Duodenal mucosa (tissue), 2 donors: ENCODE data around the gene PAQR5.

Experiments
- H3K27ac ChIP-seq: one replicate; pipeline ENCODE4 v1.7.0; 2013; ENCODE audit warnings: low read depth, low read length
- H3K27me3 ChIP-seq, 2 donors: one replicate each; pipeline ENCODE4 v1.7.0; 2013; ENCODE audit warnings: low read length in 2 of 2, control low read depth in 1 of 2; ENCODE audit not compliant: insufficient read depth in 2 of 2, control insufficient read depth in 1 of 2
- H3K36me3 ChIP-seq, 2 donors: one replicate each; pipeline ENCODE4 v1.7.0; 2013; ENCODE audit warnings: low read length in 2 of 2, control low read depth in 1 of 2; ENCODE audit not compliant: insufficient read depth in 2 of 2, control insufficient read depth in 1 of 2
- H3K4me1 ChIP-seq, 2 donors: one replicate each; pipeline ENCODE4 v1.7.0; 2013; ENCODE audit warnings: low read length in 2 of 2, control low read depth in 1 of 2; ENCODE audit not compliant: insufficient read depth in 2 of 2, control insufficient read depth in 1 of 2
- H3K4me3 ChIP-seq, 2 donors: one replicate each; pipeline ENCODE4 v1.7.0; 2013; ENCODE audit warnings: low read length in 2 of 2, low read depth in 1 of 2
- H3K9ac ChIP-seq, 2 donors: one replicate each; pipeline ENCODE4 v1.7.0; 2013; ENCODE audit warnings: low read length in 2 of 2, low read depth in 1 of 2
- H3K9me3 ChIP-seq, 2 donors: one replicate each; pipeline ENCODE4 v1.7.0; 2013; ENCODE audit warnings: low read length in 2 of 2, control low read depth in 1 of 2; ENCODE audit not compliant: control insufficient read depth in 1 of 2

PAQR5 gene

GRCh38 chr15:69388260-69388705, 89.6 kb downstream of the PAQR5 start:
- Histone ChIP-seq H3K9ac (no peak overlapping the region), H3K4me1 (peaks cover 0 to 2% of the 10 kb centered on the region in 2 donors), H3K36me3 (peaks cover 0 to 5% of the 10 kb centered on the region in 2 donors), H3K27ac (no peak overlapping the region), H3K27me3 (no peaks in the 10 kb centered on the region), H3K4me3 (no peak overlapping the region), H3K9me3 (no peaks in the 10 kb centered on the region)

- Histone ChIP-seq H3K9me3 (no peaks in the 10 kb centered on the region), H3K9ac (no peak overlapping the region), H3K4me1 (peaks cover 0 to 2% of the 10 kb centered on the region in 2 donors), H3K4me3 (no peak overlapping the region), H3K36me3 (peaks cover 0 to 5% of the 10 kb centered on the region in 2 donors), H3K27me3 (no peaks in the 10 kb centered on the region), H3K27ac (no peak overlapping the region)
Observed at GRCh38 chr15:69389426-69389825, 90.7 kb downstream of the PAQR5 start.

GRCh38 chr15:69390575-69390974, 91.9 kb downstream of the PAQR5 start:
- Histone ChIP-seq H3K4me1 (peaks cover 0 to 2% of the 10 kb centered on the region in 2 donors), H3K27me3 (peaks cover 0 to 3% of the 10 kb centered on the region in 2 donors), H3K36me3 (peaks cover 0 to 5% of the 10 kb centered on the region in 2 donors), H3K4me3 (no peak overlapping the region), H3K27ac (no peak overlapping the region), H3K9ac (no peak overlapping the region), H3K9me3 (no peaks in the 10 kb centered on the region)

- peaks cover 0 to under 1% of the 10 kb centered on the region in 2 donors for H3K36me3 ChIP-seq
- no peaks in the 10 kb centered on the region for H3K9me3 ChIP-seq
- H3K27me3 ChIP-seq: peaks cover 0 to 3% of the 10 kb centered on the region in 2 donors
- H3K9ac ChIP-seq: no peak overlapping the region
- H3K4me3 ChIP-seq: no peak overlapping the region
- H3K4me1 ChIP-seq: peaks cover 0 to 2% of the 10 kb centered on the region in 2 donors
- no peak overlapping the region for H3K27ac ChIP-seq
Observed at GRCh38 chr15:69391046-69391757, 92.5 kb downstream of the PAQR5 start.

- H3K9me3 ChIP-seq: no peaks in the 10 kb centered on the region
- H3K9ac ChIP-seq: no peak overlapping the region
- H3K4me1 ChIP-seq: peaks cover 0 to 2% of the 10 kb centered on the region in 2 donors
- H3K27me3 ChIP-seq: peaks cover 0 to 3% of the 10 kb centered on the region in 2 donors
- H3K36me3 ChIP-seq: no peaks in the 10 kb centered on the region
- H3K27ac ChIP-seq: no peak overlapping the region
- no peak overlapping the region for H3K4me3 ChIP-seq
Observed at GRCh38 chr15:69392352-69392751, 93.6 kb downstream of the PAQR5 start.

- Histone ChIP-seq H3K27ac (no peak overlapping the region), H3K4me3 (no peak overlapping the region), H3K27me3 (peaks cover 0 to 3% of the 10 kb centered on the region in 2 donors), H3K36me3 (no peaks in the 10 kb centered on the region), H3K9me3 (no peaks in the 10 kb centered on the region), H3K4me1 (peaks cover 0 to 2% of the 10 kb centered on the region in 2 donors), H3K9ac (no peak overlapping the region)
Observed at GRCh38 chr15:69393831-69394491, 95.2 kb downstream of the PAQR5 start.

- Histone ChIP-seq H3K36me3 (no peaks in the 10 kb centered on the region), H3K27me3 (peaks cover 0 to 3% of the 10 kb centered on the region in 2 donors), H3K27ac (no peak overlapping the region), H3K9ac (no peak overlapping the region), H3K4me1 (peaks cover 0 to 2% of the 10 kb centered on the region in 2 donors), H3K4me3 (no peak overlapping the region), H3K9me3 (no peaks in the 10 kb centered on the region)
Observed at GRCh38 chr15:69394556-69395282, 96.0 kb downstream of the PAQR5 start.

GRCh38 chr15:69395460-69395859, 96.7 kb downstream of the PAQR5 start:
- no peak overlapping the region for H3K27ac ChIP-seq
- no peak overlapping the region for H3K9ac ChIP-seq
- no peak overlapping the region for H3K4me3 ChIP-seq
- peaks cover 0 to 2% of the 10 kb centered on the region in 2 donors for H3K4me1 ChIP-seq
- H3K36me3 ChIP-seq: no peaks in the 10 kb centered on the region
- H3K9me3 ChIP-seq: no peaks in the 10 kb centered on the region
- H3K27me3 ChIP-seq: peaks cover 0 to 3% of the 10 kb centered on the region in 2 donors

GRCh38 chr15:69395991-69396390, 97.3 kb downstream of the PAQR5 start:
- no peak overlapping the region for H3K4me3 ChIP-seq
- no peak overlapping the region for H3K27ac ChIP-seq
- no peak overlapping the region for H3K9ac ChIP-seq
- H3K27me3 ChIP-seq: peaks cover 0 to 3% of the 10 kb centered on the region in 2 donors
- peaks cover 0 to 2% of the 10 kb centered on the region in 2 donors for H3K4me1 ChIP-seq
- H3K9me3 ChIP-seq: no peaks in the 10 kb centered on the region
- no peaks in the 10 kb centered on the region for H3K36me3 ChIP-seq

GRCh38 chr15:69398491-69398891, 99.8 kb downstream of the PAQR5 start:
- H3K4me1 ChIP-seq: no peaks in the 10 kb centered on the region
- no peak overlapping the region for H3K27ac ChIP-seq
- no peaks in the 10 kb centered on the region for H3K9me3 ChIP-seq
- H3K9ac ChIP-seq: no peak overlapping the region
- peaks cover 0 to 3% of the 10 kb centered on the region in 2 donors for H3K27me3 ChIP-seq
- no peaks in the 10 kb centered on the region for H3K36me3 ChIP-seq
- no peak overlapping the region for H3K4me3 ChIP-seq
